K562 (cell line): ENCODE measurements around the gene MPHOSPH9. TPM values are rescaled to one million over a fixed set of nuclear protein-coding genes. Genes with fewer than 3 reads are reported as not detected.

Source experiments
- CHCHD3 ChIP-seq: fragments of 250-450 bp; sonication (Bioruptor Pico); IDR thresholded peaks from 2 replicates; pipeline ENCODE4 v2.1.2; 2022; ENCODE audit warnings: mild to moderate bottlenecking
- EP400 ChIP-seq: fragments of 450-650 bp; IDR thresholded peaks from 2 replicates; pipeline ENCODE4 v1.6.1; 2017; ENCODE audit warnings: antibody characterized with exemption, mild to moderate bottlenecking, moderate library complexity
- MEF2A ChIP-seq: IDR thresholded peaks from 2 replicates; pipeline ENCODE4 v1.6.1; 2011; ENCODE audit warnings: low read depth, mild to moderate bottlenecking, low read length, moderate library complexity; ENCODE audit not compliant: control insufficient read depth
- NFIX ChIP-seq: fragments of 250-450 bp; sonication (Bioruptor Pico); IDR thresholded peaks from 2 replicates; pipeline ENCODE4 v1.4.0; 2020; ENCODE audit warnings: low read depth, mild to moderate bottlenecking, moderate library complexity
- REST ChIP-seq, 2 experiments: fragments of 450-650 bp; formaldehyde crosslinking in 1 of 2; IDR thresholded peaks; 2 replicates each; pipeline versions ENCODE4 v1.4.0 to v1.6.1; 2014 to 2020; ENCODE audit warnings: mild to moderate bottlenecking in 2 of 2, borderline replicate concordance in 1 of 2, low read depth in 1 of 2
- RREB1 ChIP-seq: fragments of 250-450 bp; sonication (Bioruptor Pico); IDR thresholded peaks from 2 replicates; pipeline ENCODE4 v1.4.0; 2020
- STAG1 ChIP-seq: sonication (generic); formaldehyde crosslinking; IDR thresholded peaks from 2 replicates; pipeline ENCODE4 v1.5.0; 2020; ENCODE audit warnings: missing genetic modification reagents, borderline replicate concordance
- THAP7 ChIP-seq: fragments of 250-450 bp; sonication (Bioruptor Pico); IDR thresholded peaks from 2 replicates; pipeline ENCODE4 v1.5.0; 2021
- THRAP3 ChIP-seq: fragments of 450-650 bp; IDR thresholded peaks from 2 replicates; pipeline ENCODE4 v1.6.1; 2016; ENCODE audit warnings: mild to moderate bottlenecking, inconsistent platforms, borderline replicate concordance
- polyA plus RNA-seq, 8 experiments: library from polyadenylated mRNA; depleted of rRNA in 4 of 8; stranded (reverse) in 5 of 8; unstranded in 3 of 8; fragments of >200 nt; fragmentation: Nextera tagmentation in 2 of 8; fragmentation: Illumina TruSeq in 1 of 8; extraction: Ambion mirVana in 2 of 8; extraction: Trizol in 1 of 8; gene quantifications; 2 replicates each; pipeline versions ENCODE4 v1.2.1 to v1.2.3, GENCODE V29; 2011 to 2014; ENCODE audit warnings: inconsistent platforms in 1 of 8, missing spikeins in 1 of 8
- total RNA-seq, 7 experiments: library from RNA; depleted of rRNA in 6 of 7; stranded (reverse); fragments of >200 nt in 6 of 7; fragmentation: Illumina TruSeq in 2 of 7; extraction: Trizol in 2 of 7; gene quantifications; 2 replicates each; pipeline versions ENCODE4 v1.2.1 to v1.2.3, GENCODE V29; 2011 to 2021; ENCODE audit warnings: low replicate concordance in 1 of 7

The MPHOSPH9 gene
- total and polyA plus RNA-seq, 9 of the 15 experiments (the other 6 are each of a cell fraction or from before 2014, with no cell fraction given) = 14.2 to 103 (median 54.5) TPM

DNA sequence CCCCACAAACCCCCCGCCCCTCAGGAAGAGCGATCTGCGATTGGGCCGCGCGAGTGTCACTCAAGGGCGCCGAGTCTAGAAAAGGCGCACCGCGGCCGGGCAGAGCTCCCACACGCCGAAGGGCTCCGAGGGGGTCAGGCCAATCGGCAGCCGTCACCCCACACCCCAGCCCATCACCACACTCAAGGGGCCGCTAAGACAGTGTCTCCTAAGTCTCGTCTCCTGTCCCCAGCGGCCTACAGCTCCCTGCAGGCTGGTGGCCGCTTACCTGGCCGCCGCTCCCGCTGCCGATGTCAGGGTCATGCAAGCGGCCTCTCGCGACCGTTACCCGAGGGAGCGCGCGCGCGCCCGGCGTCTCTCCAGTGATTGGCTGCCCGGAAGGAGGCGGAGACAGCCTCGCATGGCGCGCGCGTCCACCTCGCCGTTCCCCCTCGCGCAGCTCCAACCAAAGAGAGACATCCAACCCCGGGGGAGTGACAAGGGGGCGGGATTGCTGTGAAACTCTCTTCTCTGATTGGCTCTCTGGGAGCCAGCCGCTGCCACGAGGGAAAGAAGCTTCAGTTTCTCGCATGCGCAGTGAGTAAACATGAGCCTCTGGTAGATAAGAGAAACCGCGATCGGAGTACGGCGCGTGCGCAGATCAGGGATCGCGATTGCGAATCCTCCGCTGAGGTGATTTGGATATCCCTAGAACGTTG, at the start of gene MPHOSPH9, which contains the start of gene MTRFR (continued):
- no peak; the same call in 1 of the 2 replicates for TF ChIP-seq REST (IDR thresholded peaks at IDR 0.05; ENCODE audit: borderline replicate concordance)
- TF ChIP-seq REST (CRISPR knock-in tag; IDR thresholded peaks at IDR 0.05; ENCODE audit: low read depth) = peak; percentile 77
- TF ChIP-seq EP400 = peak; percentile 99
- TF ChIP-seq THRAP3 = no peak
- no peak for TF ChIP-seq MEF2A
- no peak for TF ChIP-seq RREB1 (CRISPR knock-in tag)
- peak; percentile 91 for TF ChIP-seq THAP7 (CRISPR knock-in tag)
- TF ChIP-seq NFIX = no peak
- TF ChIP-seq CHCHD3 (CRISPR knock-in tag) = peak; percentile 90
- no peak for TF ChIP-seq STAG1
